ENCODE data around the gene SLC39A7.

Gene SLC39A7

DNA sequence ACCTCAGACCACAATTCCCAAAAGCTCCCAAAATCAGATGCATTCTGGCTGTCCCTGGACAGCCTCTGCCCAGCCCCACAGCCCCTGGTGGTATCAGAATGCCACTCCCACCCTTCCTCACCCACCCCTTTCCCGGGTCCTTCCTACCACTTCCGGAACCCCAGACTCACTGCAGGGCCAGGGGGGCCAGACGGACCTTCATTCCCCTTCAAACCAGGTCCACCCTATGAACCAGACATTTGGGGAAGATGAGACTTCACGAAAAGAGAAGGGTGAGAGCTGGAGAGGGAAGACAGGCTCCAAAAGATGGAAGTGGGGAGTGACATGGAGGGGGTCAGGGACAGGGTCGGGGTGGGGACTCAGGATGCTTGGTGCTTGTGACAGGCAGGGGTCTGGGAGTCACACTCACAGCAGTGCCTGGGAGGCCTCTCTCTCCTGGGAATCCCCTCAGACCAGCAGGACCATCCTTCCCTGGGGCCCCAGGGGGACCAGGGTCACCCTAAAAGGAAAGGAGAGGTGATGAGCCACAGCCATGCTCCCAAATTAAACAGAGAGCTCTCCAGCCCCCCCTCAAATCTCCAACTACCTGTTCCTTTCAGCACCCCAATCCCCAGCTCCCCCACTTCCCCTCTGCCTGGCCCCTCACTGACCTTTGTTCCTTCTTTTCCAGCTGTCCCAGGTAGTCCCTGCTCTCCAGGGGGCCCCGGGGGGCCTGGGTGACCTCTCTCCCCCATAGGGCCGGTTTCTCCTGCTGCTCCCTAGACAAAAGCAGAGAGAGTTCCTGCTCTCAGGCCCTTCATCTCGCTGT lies 28.6 kb upstream of the SLC39A7 start:
- Histone ChIP-seq H3K4me3 (ENCODE audit: low read length) (no peak overlapping the region), H3K4me1 (ENCODE audit: control insufficient read depth, insufficient read depth, low read length) (no peaks in the 10 kb centered on the region), H3K9me3 (ENCODE audit: control insufficient read depth, low read length) (no peaks in the 10 kb centered on the region), H3K27me3 (ENCODE audit: control insufficient read depth, insufficient read depth, low read length) (peaks cover 9% of the 10 kb centered on the region), H3K9ac (ENCODE audit: low read length) (no peak overlapping the region), H3K36me3 (ENCODE audit: control insufficient read depth, insufficient read depth, low read length) (no peaks in the 10 kb centered on the region)

DNA sequence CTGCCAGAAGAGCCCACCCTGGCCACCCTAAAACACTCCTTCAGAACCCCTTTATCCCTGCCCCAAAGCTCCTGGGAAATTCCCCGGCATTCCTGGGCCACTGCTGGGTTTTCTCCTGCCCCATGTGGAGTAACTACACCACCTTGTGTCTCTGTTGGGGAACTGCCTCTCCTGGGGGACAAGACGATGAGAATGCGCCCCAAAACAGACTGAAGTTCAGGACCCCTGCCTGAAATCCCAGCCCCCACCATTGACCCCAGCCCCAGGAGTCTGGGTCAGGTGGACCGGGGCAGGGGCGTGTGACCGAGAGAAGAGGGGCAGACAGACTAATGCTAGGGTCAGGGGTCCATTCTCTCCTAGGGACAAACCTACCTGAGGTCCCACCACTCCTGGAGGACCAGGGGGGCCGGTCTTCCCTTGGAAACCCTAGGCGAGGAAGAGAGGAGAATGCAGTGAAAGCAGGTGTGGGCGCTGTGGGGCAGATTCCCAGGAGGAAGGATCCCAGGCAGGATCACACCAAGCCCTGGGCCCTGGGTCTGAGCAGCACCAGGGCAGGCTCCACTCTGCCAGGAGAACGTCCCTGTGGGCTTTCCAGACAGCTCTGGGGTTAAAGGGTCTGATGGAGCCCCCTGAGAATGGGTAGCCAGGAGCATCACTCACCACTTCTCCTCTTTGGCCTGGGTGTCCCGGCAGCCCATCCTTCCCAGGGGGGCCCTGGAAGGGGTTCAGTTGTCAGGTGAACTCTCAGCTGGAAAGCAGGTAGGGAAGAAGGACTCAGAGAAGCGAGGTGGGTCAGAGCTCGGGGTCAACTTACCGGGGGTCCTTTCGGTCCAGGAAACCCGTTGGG lies 27.8 kb upstream of the SLC39A7 start:
- H3K27me3 ChIP-seq (ENCODE audit: control insufficient read depth, insufficient read depth, low read length) = peaks cover 9% of the 10 kb centered on the region
- H3K9me3 ChIP-seq (ENCODE audit: control insufficient read depth, low read length) = no peaks in the 10 kb centered on the region
- no peak overlapping the region for H3K9ac ChIP-seq (ENCODE audit: low read length)
- no peak overlapping the region for H3K4me3 ChIP-seq (ENCODE audit: low read length)
- no peaks in the 10 kb centered on the region for H3K36me3 ChIP-seq (ENCODE audit: control insufficient read depth, insufficient read depth, low read length)
- no peaks in the 10 kb centered on the region for H3K4me1 ChIP-seq (ENCODE audit: control insufficient read depth, insufficient read depth, low read length)

DNA sequence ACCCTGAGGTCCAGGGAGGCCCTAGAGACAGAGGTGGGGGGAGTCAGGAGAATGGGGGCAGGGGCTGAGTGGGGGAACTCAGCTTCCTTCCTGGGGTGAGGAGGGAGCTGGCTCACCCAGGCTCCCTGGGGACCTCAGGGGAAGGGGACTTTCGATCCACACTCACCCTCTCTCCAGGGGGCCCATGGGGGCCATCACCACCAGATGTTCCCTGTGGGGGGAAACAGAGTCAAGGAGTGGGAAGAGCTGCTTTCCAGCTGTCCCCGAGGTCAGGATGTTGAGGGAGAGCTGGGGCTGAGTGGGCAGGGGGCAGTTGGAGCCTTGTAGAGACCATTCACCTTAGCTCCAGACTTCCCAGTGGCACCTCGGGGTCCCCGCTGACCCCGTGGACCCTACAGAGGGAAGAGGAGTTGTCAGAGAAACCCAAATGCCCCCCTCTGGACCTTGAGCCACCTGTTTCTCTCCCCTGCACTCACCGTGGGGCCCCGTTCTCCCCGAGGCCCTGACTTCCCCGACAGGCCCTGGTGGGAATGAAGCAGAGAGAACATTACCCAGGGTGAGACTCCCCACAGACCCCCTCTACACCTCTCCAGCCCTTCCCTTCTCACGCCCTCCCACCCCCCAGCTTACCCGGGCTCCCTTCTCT lies 27.0 kb upstream of the SLC39A7 start:
- H3K9ac ChIP-seq (ENCODE audit: low read length) = no peak overlapping the region
- no peak overlapping the region for H3K4me3 ChIP-seq (ENCODE audit: low read length)
- H3K9me3 ChIP-seq (ENCODE audit: control insufficient read depth, low read length) = no peaks in the 10 kb centered on the region
- H3K36me3 ChIP-seq (ENCODE audit: control insufficient read depth, insufficient read depth, low read length) = no peaks in the 10 kb centered on the region
- peaks cover 9% of the 10 kb centered on the region for H3K27me3 ChIP-seq (ENCODE audit: control insufficient read depth, insufficient read depth, low read length)
- H3K4me1 ChIP-seq (ENCODE audit: control insufficient read depth, insufficient read depth, low read length) = no peaks in the 10 kb centered on the region

DNA sequence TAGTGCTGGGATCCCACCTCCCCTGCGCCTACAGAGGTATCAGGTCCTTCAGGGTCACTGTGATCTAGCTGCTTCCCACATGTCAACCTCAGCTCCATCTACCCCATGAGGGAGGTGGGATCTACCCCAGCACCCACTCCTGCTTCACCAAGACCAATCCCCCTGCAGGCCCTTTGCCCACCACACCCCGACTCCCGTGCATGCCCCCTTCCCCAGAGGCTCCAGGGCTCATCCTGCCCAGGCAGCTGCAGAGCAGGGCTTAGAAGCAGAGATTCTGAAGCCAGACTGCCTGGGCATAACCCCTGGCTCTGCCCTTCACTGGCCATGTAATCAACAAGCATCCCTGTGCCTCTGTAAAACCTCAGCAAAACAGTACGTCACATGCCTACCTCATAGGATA lies 25.9 kb upstream of the SLC39A7 start:
- H3K4me3 ChIP-seq (ENCODE audit: low read length) = no peak overlapping the region
- H3K36me3 ChIP-seq (ENCODE audit: control insufficient read depth, insufficient read depth, low read length) = no peaks in the 10 kb centered on the region
- H3K27me3 ChIP-seq (ENCODE audit: control insufficient read depth, insufficient read depth, low read length) = peaks cover 9% of the 10 kb centered on the region
- no peaks in the 10 kb centered on the region for H3K4me1 ChIP-seq (ENCODE audit: control insufficient read depth, insufficient read depth, low read length)
- no peaks in the 10 kb centered on the region for H3K9me3 ChIP-seq (ENCODE audit: control insufficient read depth, low read length)
- no peak overlapping the region for H3K9ac ChIP-seq (ENCODE audit: low read length)

DNA sequence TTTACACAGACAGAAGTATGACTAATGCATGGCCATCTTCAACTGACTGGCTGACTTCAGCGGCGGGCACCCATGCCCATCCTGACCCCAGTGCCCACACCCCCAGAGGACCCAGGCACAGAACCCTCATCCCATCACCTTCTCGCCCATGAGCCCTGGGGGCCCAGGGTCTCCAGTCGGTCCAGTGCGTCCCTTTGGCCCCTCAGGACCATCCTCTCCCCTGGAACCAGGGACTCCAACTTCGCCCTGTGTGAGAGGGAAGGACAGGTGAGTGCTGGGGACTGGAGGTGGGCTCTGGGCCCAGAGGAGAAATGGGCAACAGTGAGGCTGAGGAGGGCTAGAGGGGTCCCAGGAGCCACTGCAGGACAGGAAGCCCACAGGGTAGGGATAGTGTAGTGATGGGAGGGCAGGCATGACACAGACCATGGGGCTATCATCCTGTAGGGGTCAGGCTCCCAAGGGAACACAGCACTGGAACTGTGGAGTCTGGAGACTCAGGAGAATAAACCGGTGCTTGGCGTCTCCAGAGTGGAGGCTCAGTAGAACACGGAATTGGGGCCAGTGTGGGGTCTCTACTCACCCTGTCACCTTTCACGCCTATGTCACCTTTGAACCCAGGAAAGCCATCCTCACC lies 25.1 kb upstream of the SLC39A7 start:
- Histone ChIP-seq H3K9me3 (ENCODE audit: control insufficient read depth, low read length) (no peaks in the 10 kb centered on the region), H3K9ac (ENCODE audit: low read length) (no peak overlapping the region), H3K36me3 (ENCODE audit: control insufficient read depth, insufficient read depth, low read length) (no peaks in the 10 kb centered on the region), H3K4me3 (ENCODE audit: low read length) (no peak overlapping the region), H3K4me1 (ENCODE audit: control insufficient read depth, insufficient read depth, low read length) (no peaks in the 10 kb centered on the region), H3K27me3 (ENCODE audit: control insufficient read depth, insufficient read depth, low read length) (peaks cover 9% of the 10 kb centered on the region)

DNA sequence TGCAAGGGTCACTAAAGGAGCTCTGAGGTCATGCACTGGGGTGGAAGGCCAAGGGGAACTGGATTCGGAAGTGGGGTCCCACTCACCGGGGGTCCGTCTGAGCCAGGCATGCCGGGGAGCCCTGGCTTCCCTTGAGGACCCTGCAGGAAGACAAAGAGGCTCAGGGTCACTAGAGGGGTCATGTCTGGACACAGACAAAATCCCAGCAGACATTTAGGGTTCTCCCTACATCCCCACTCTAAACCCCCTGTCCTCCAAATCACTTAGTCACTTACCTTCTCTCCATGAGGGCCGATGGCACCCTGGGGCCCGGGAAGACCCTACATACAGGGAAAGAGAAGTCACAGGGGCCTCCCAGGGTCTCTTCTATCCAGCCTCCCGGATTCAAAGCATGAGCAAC lies 23.8 kb upstream of the SLC39A7 start:
- Histone ChIP-seq H3K36me3 (ENCODE audit: control insufficient read depth, insufficient read depth, low read length) (no peaks in the 10 kb centered on the region), H3K9ac (ENCODE audit: low read length) (no peak overlapping the region), H3K4me1 (ENCODE audit: control insufficient read depth, insufficient read depth, low read length) (no peaks in the 10 kb centered on the region), H3K27me3 (ENCODE audit: control insufficient read depth, insufficient read depth, low read length) (peaks cover 5% of the 10 kb centered on the region), H3K4me3 (ENCODE audit: low read length) (no peak overlapping the region), H3K9me3 (ENCODE audit: control insufficient read depth, low read length) (no peaks in the 10 kb centered on the region)

DNA sequence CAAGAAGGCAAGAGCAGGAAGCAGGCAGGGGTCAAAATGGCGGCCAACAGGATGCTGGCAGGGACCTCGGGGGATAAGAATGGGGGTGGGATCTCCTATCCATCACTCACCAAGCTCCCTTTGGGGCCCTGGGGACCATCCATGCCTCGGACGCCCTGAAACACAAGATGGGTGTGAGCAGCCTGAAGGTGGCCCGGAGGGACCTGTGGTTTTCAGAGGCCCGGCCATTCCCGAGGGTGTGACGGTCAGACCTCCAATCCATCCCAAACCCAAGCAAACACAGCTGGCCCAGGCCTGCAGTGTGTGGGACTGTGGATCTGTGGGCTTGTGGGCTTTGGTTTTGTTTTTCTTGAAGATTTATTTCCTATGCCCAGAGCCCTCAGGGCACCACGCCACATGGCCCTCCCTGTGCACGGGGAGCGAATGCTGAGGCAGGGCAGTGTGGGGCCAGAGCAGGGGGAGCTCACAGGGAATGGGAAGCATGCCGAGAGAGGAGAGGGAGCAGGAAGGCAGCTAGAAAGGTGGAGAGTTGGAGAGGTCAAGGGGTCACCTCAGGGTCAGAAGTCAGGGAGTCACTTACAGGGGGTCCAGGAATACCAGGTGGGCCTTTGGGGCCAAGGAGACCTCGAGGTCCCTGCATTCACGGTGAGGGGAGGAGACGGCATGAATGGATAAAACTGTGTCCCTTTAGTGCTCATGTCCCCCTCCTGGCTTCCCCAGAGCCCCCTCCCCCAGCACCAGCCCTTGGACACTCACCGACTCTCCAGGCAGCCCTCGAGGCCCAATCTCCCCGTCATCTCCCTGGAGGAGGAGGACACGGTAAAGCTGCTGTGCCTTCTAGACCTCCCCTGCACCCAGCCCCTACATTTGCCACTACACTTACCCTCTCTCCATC lies 22.9 kb upstream of the SLC39A7 start:
- peaks cover 4% of the 10 kb centered on the region for H3K27me3 ChIP-seq (ENCODE audit: control insufficient read depth, insufficient read depth, low read length)
- H3K36me3 ChIP-seq (ENCODE audit: control insufficient read depth, insufficient read depth, low read length) = no peaks in the 10 kb centered on the region
- no peaks in the 10 kb centered on the region for H3K9me3 ChIP-seq (ENCODE audit: control insufficient read depth, low read length)
- no peak overlapping the region for H3K9ac ChIP-seq (ENCODE audit: low read length)
- no peak overlapping the region for H3K4me3 ChIP-seq (ENCODE audit: low read length)
- H3K4me1 ChIP-seq (ENCODE audit: control insufficient read depth, insufficient read depth, low read length) = no peaks in the 10 kb centered on the region

DNA sequence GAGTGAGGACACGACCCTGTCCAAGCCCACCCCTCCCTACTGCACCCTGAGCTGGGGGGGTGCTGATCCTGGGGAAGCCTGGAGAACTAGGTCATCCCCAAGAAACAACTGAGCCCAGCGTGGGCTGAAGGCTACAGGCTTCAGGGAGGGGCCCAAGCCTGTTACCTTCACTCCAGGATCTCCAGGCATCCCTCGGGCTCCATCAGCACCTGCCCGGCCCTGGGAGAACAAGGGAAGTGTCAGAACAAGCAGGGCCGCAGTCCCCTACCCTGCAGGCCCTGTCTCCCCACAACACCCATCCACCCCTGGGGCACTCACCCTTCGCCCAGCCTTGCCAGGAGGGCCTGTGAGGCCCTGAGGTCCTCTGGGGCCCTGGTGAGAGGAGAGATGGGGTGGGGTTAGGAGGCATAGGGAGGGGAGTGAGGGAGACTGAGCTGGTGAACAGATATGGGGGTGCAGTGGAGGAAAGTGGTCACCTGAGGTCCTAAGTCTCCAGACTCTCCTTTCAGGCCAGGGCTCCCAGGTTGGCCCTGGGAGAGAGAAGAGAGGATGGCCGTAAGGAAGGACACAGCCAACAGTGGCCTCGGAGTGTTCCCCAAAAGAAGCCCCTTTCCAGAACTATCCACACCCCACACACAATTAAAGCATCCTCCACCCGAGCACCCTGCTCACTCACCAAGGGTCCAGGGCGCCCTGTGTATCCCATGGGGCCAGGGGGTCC lies 21.8 kb upstream of the SLC39A7 start:
- H3K9me3 ChIP-seq (ENCODE audit: control insufficient read depth, low read length) = no peaks in the 10 kb centered on the region
- no peaks in the 10 kb centered on the region for H3K36me3 ChIP-seq (ENCODE audit: control insufficient read depth, insufficient read depth, low read length)
- no peak overlapping the region for H3K9ac ChIP-seq (ENCODE audit: low read length)
- H3K4me1 ChIP-seq (ENCODE audit: control insufficient read depth, insufficient read depth, low read length) = no peaks in the 10 kb centered on the region
- no peaks in the 10 kb centered on the region for H3K27me3 ChIP-seq (ENCODE audit: control insufficient read depth, insufficient read depth, low read length)
- H3K4me3 ChIP-seq (ENCODE audit: low read length) = no peak overlapping the region

DNA sequence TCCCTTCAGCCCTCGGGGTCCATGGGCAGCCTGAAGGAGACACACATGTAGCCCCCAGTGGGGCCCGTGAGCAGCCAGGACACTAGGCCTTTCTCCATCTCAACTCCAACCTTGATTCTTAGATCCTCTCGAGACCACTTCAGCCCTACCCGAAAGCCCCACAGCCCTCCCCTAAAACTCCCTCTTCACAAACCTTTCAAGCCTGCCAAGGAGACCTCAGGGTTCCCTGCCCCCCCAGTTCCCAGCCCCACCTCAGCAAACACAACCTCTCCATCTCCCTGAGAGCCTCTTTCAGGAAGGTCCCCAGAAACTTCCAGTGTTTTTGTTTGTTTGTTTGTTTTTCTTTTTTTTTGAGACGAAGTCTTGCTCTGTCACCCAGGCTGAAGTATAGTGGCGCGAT lies 19.5 kb upstream of the SLC39A7 start:
- H3K9ac ChIP-seq (ENCODE audit: low read length) = no peak overlapping the region
- no peaks in the 10 kb centered on the region for H3K4me1 ChIP-seq (ENCODE audit: control insufficient read depth, insufficient read depth, low read length)
- no peaks in the 10 kb centered on the region for H3K9me3 ChIP-seq (ENCODE audit: control insufficient read depth, low read length)
- no peaks in the 10 kb centered on the region for H3K36me3 ChIP-seq (ENCODE audit: control insufficient read depth, insufficient read depth, low read length)
- H3K27me3 ChIP-seq (ENCODE audit: control insufficient read depth, insufficient read depth, low read length) = no peaks in the 10 kb centered on the region
- H3K4me3 ChIP-seq (ENCODE audit: low read length) = no peak overlapping the region

DNA sequence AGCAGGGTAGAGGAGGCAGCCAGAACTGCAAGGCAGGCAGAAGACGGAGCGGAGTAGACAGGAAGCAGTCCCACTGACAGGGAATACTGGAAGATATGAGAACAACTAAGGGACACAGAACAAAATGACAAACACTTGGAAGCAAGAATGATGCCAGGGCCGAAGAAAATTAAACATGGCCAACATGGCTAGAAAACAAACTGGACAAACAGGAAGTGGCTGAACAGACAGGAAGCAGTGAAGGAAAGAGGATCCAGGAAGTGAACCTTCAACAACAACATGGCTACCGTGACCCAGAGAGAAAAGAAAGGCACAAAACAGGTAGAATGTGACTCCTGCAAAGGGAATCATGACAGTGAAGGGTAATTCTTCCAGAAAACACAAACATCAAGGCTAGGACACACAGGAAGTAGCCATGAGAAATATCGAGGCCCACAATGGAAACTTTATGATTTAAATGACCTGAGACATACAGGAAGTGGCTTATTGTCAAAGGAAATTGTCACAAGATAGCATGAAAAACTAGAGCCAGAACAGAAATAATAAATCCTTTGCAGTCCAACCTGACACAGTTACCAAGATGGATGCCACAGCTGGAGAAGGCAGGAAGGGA lies 17.5 kb upstream of the SLC39A7 start:
- no peak overlapping the region for H3K9ac ChIP-seq (ENCODE audit: low read length)
- no peaks in the 10 kb centered on the region for H3K36me3 ChIP-seq (ENCODE audit: control insufficient read depth, insufficient read depth, low read length)
- no peaks in the 10 kb centered on the region for H3K9me3 ChIP-seq (ENCODE audit: control insufficient read depth, low read length)
- H3K4me1 ChIP-seq (ENCODE audit: control insufficient read depth, insufficient read depth, low read length) = no peaks in the 10 kb centered on the region
- H3K4me3 ChIP-seq (ENCODE audit: low read length) = no peak overlapping the region
- H3K27me3 ChIP-seq (ENCODE audit: control insufficient read depth, insufficient read depth, low read length) = no peaks in the 10 kb centered on the region

Data from mucosa of stomach (tissue), 1 donor.